GM10266 (cell line): ENCODE data around the gene TRIM28.
"Not testable (repeated sequence)": the region's sequence is repeated elsewhere in the genome, so short reads cannot be mapped to it uniquely, and the experiment has no call there.

Experiments
- DNase-seq: peaks from one replicate; pipeline ENCODE4 v3.0.0; 2012; ENCODE audit errors: extremely low spot score
- TF ChIP-seq, protein P1 (sequence below): IDR thresholded peaks from 2 replicates; pipeline ENCODE4 v1.5.1; 2012; ENCODE audit warnings: mild to moderate bottlenecking, low read depth; ENCODE audit not compliant: control insufficient read depth, insufficient read depth; ENCODE audit errors: missing control alignments

The TRIM28 gene

DNA sequence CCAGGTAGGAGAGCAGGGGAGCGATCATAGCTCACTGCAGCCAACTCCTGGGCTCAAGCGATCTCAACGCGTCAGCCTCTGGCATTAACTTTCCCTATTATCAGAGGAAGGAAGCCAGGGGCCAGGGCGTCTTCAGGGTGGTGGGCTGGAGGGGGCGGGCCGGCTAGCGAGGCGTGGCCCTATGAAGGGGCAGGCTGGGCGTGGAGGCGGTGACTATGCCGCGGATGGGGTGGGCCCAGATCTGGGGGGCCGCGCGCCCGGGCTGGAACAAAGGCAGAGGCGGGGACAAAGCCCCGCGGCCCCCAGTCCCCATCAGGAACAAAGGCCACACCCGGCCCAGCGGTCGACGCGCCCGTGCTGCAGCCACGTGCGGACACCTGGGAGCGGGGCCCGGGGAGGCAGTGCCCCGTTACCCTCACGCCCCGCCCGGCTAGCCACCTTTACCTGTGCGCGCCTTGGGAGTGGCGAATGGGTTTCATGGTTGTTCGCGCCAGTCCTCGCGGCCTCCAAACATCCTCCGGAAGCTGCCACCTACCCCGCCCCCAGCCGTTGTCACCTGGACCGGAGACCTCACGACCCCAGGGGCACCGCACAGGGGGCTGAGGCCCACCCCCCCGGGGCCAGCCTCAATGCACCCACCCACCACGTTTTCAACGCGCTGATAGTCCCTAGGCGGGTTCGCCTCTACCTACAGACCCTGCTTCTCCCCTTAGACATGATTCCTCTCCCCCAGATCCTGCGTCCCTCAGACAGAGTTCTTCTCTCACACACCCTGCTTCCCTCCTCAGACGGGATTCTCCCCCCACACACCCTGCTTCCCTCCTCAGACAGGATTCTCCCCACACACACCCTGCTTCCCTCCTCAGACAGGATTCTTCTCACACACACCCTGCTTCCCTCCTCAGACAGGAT is 5.4 kb upstream of the TRIM28 start:
- no peak for DNase-seq
- TF ChIP-seq, protein P1, sequence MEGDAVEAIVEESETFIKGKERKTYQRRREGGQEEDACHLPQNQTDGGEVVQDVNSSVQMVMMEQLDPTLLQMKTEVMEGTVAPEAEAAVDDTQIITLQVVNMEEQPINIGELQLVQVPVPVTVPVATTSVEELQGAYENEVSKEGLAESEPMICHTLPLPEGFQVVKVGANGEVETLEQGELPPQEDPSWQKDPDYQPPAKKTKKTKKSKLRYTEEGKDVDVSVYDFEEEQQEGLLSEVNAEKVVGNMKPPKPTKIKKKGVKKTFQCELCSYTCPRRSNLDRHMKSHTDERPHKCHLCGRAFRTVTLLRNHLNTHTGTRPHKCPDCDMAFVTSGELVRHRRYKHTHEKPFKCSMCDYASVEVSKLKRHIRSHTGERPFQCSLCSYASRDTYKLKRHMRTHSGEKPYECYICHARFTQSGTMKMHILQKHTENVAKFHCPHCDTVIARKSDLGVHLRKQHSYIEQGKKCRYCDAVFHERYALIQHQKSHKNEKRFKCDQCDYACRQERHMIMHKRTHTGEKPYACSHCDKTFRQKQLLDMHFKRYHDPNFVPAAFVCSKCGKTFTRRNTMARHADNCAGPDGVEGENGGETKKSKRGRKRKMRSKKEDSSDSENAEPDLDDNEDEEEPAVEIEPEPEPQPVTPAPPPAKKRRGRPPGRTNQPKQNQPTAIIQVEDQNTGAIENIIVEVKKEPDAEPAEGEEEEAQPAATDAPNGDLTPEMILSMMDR = no peak

DNA sequence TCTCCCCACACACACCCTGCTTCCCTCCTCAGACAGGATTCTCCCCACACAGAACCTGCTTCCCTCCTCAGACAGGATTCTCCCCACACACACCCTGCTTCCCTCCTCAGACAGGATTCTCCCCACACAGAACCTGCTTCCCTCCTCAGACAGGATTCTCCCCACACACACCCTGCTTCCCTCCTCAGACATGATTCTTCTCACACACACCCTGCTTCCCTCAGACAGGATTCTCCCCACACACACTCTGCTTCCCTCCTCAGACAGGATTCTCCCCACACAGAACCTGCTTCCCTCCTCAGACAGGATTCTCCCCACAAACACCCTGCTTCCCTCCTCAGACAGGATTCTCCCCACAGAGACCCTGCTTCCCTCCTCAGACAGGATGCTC is 4.7 kb upstream of the TRIM28 start:
- DNase-seq = not testable (repeated sequence)

DNA sequence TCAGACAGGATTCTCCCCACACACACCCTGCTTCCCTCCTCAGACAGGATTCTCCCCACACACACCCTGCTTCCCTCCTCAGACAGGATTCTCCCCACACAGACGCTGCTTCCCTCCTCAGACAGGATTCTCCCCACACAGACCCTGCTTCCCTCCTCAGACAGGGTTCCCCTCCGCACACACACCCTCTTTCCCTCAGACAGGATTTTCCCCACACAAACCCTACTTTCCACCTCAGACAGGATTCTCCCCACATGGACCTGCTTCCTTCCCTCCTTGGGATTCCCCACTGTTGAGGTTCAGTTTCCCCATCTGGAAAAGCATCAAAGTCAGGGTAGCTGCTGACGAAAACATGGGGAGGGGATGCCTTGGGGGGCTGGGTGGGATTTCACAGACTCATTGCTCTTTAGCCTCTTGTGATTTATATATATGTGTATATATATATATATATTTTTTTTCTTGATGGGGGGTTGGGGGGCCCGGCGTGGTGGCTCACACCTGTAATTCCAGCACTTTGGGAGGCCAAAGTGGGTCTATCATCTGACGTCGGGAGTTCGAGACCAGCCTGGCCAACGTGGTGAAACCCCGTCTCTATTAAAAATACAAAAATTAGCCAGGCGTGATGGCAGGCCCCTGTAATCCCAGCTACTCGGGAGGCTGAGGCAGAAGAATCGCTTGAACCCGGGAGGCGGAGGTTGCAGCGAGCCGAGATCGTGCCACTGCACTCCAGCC is 1.1 kb upstream of the TRIM28 start:
- not testable (repeated sequence) for DNase-seq

DNA sequence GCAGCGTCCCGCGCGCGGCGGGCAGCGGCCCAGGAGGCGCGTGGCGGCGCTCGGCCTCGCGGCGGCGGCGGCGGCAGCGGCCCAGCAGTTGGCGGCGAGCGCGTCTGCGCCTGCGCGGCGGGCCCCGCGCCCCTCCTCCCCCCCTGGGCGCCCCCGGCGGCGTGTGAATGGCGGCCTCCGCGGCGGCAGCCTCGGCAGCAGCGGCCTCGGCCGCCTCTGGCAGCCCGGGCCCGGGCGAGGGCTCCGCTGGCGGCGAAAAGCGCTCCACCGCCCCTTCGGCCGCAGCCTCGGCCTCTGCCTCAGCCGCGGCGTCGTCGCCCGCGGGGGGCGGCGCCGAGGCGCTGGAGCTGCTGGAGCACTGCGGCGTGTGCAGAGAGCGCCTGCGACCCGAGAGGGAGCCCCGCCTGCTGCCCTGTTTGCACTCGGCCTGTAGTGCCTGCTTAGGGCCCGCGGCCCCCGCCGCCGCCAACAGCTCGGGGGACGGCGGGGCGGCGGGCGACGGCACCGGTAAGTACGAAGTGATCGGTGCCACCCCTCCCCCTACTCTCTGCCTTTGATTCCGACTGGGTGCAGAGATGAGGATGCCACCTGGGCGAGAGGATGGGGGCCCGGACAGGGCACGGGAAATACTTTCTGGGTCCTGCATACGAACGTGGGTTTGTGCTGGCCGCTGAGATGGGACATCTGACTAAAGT is 874 bp downstream of the TRIM28 start:
- DNase-seq = peak; percentile 96
- TF ChIP-seq, protein P1 = no peak

DNA sequence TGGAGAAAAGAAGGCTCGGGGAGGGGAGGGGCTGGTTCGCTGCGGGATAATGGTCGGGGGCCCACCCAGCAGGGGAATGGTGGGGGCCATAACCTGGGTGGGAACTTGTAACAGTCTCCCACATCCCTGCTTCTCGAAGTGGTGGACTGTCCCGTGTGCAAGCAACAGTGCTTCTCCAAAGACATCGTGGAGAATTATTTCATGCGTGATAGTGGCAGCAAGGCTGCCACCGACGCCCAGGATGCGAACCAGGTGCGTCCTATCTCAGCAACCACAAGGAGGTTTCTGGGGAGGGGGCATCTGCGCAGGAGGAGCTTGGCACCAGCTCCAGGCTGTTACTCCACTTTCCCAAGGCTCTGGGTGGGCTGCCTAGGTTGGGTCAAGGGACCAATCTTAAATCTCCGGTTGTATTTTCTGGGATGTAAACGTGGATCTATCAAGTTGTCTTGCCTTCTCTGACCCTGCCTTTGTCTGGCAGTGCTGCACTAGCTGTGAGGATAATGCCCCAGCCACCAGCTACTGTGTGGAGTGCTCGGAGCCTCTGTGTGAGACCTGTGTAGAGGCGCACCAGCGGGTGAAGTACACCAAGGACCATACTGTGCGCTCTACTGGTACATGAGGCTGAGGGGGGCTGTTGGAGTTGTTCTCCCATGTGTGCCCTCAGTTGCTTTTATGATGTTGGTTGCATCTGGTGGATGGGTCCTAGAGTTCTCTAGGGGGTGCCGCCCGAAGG is 1.6 kb downstream of the TRIM28 start:
- DNase-seq = no peak
- TF ChIP-seq, protein P1 = no peak

DNA sequence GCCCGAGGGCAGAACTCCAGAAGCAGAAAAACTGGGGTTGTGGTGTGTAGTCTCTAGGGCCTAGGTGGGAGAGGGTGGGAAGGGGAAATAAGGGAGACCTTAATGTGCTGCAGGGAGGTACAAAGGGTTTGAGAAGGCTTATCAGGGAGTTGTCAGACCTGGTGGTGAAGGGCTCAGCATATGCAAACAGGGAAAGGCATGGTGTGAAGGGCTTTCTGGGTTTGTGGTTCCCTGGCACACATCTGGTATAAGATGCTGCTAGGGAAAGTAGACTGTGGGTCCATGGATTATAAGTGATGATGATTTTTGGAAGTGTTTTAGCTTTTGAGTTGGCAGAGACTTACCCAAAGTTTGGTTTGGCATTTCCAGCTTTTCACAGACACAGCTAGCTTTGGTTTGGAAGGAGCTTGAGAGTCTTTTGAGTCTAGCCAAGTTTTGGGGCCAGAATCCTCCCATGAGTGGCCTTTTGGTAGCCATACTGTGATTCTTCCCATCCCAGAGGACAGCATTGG is 2.2 kb downstream of the TRIM28 start:
- TF ChIP-seq, protein P1 = no peak

DNA sequence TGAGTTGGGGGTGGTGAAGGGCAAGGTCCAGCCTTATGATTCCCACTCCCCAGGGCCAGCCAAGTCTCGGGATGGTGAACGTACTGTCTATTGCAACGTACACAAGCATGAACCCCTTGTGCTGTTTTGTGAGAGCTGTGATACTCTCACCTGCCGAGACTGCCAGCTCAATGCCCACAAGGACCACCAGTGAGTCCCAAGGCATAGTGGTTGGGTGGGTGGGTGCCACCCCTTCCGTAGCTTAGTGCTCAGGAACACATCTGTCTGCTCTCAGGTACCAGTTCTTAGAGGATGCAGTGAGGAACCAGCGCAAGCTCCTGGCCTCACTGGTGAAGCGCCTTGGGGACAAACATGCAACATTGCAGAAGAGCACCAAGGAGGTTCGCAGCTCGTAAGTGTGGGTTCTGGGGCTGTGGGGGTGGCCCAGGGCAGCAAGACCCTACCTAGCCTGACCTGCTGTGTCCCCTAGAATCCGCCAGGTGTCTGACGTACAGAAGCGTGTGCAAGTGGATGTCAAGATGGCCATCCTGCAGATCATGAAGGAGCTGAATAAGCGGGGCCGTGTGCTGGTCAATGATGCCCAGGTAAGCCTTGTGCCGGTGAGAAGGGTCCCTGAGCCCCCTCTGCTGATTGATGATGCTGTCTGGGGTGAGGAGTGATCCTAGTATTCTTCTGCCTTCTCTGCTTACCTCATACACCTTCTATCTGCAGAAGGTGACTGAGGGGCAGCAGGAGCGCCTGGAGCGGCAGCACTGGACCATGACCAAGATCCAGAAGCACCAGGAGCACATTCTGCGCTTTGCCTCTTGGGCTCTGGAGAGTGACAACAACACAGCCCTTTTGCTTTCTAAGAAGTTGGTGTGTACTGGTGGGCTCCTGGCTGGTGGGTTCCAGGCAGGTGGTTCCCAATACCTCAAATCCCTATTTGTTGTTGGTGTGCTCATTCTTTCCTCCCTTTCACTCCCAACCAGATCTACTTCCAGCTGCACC is 3.8 kb downstream of the TRIM28 start:
- TF ChIP-seq, protein P1 = no peak
- DNase-seq = no peak

More for the DNA sequence above, 2.2 kb downstream of the TRIM28 start:
- no peak for DNase-seq
